ENCODE data around the gene RUFY3.
"Not testable (repeated sequence)": the region's sequence is repeated elsewhere in the genome, so short reads cannot be mapped to it uniquely, and the experiment has no call there.

The RUFY3 gene

GRCh38 chr4:70739496-70740337 is 18.0 kb downstream of the RUFY3 start:
- DNase-seq = no peak

- no peak for DNase-seq
These were observed 20.3 kb downstream of the RUFY3 start for GRCh38 chr4:70741867-70742658.

DNA sequence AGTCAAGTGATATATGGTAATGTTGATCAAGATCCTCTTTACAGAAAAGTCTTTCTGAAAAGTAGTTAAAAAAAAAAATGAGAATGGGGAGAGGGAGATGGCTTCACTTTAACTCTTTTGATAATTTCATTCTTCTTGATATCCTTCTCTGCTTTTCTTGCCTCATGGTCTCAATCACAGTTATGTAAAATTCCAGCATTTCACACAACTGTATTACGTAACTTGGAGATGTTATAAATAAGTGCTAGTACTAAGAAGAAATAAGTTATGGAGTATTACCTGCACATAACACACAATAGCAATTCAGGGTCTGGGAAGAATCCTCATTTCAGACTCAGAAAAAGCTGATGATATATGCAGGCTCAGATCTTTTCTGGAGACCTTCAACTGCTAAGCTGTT is 22.0 kb downstream of the RUFY3 start:
- DNase-seq = no peak

- no peak for DNase-seq
These were observed 24.5 kb downstream of the RUFY3 start for GRCh38 chr4:70746179-70746839.

DNA sequence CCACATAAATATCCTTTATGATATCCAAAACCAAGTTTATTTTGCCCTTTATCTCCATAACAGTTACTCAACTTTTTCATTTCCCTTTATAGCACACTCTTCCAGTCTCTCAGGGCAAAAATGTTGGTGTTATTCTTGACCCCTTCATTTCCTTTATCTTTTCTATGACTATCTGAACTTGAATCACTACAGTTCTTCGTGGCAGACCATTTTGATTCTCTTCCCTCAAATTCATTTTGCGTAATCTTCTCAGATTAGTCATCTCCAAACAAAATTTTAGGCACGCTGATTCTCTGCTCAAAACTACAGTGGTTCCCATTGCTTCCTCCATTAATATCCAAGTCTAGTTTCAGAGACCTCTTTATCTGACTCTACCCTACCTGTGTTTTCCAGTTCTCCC is 26.1 kb downstream of the RUFY3 start:
- DNase-seq = no peak

DNA sequence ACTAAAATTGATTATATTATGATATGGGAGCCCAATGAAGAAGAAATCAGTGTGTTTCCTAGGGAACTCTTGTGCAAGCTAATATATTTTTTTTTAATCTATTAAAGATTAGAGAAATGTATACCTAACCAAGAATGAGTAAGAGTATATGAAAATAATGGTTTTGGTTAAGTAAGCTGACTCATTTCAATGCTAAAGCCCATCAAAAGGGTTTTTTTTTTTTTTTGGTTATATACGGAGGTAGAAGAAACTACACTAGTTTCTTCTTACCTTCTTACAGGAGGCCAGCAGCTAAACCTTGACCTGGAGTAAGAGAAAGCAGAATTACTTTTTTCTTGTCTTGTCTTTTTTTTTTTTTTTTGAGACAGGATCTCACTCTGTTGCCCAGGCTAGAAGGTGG is 27.5 kb downstream of the RUFY3 start:
- DNase-seq = no peak

- no peak for DNase-seq
These were observed 30.5 kb downstream of the RUFY3 start for GRCh38 chr4:70752236-70752635.

- no peak for DNase-seq
These were observed 31.9 kb downstream of the RUFY3 start for GRCh38 chr4:70753630-70754029.

DNA sequence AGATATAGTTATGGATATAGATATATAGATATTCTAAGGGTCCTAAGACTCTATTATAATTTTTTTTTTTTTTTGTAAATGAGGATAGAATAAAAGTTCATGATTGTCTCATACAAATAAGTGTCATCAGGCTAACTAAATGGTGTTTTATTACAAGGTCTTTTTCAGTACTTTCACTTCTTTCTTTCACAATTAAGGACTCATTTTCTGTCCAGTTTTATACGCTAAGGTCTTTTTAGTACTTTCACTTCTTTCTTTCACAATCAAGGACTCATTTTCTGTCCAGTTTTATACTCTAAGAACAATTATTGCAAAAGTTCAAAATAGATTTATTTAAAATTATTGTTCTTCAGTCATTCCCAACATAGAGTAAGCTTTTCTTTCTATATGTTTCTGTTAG is 32.7 kb downstream of the RUFY3 start:
- DNase-seq = no peak

DNA sequence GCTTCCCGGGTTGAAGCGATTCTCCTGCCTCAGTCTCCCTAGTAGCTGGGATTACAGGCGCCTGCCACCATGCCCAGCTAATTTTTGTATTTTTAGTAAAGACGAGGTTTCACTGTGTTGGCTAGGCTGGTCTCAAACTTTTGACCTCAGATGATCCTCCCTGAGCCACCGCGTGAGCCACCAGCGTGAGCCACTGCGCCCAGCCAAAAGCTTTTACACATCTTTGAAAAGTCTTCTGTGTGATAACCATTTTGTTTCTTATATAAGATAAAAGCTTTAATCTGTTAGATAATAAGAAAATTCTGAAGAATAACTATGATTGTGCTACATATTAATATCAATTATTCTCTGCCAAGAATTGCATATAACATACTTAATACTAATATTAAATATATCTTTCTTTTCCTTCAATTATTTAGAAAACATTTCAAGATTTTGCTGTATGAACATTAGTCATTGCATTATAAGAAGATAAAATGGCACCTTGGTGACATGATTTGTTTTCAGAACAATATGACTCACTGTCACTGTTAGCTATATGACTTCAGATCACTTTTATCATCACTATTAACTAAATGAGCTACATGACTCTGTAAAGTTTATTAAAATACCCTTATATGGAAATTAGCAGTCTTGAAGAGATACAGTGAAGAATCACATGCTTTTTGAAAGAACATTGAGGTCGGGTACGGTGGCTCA is 33.4 kb downstream of the RUFY3 start:
- no peak for DNase-seq

DNA sequence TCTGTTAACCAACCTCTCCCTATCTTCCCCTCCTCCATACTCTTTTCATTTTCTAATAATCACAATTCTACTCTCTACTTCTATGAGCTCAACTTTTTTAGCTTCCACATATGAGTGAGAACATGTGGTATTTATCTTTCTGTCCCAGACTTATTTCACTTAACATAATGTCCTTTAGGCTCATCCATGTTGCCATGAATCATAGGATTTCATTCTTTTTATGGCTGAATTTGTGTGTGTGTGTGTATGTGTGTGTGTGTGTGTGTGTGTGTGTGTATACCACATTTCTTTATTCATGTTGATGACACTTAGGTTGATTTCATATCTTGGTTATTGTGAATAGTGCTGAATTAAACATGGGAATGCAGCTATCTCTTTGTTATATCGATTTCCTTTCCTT is 37.4 kb downstream of the RUFY3 start:
- DNase-seq = no peak

- no peak for DNase-seq
These were observed 37.9 kb downstream of the RUFY3 start for GRCh38 chr4:70759627-70760026.

DNA sequence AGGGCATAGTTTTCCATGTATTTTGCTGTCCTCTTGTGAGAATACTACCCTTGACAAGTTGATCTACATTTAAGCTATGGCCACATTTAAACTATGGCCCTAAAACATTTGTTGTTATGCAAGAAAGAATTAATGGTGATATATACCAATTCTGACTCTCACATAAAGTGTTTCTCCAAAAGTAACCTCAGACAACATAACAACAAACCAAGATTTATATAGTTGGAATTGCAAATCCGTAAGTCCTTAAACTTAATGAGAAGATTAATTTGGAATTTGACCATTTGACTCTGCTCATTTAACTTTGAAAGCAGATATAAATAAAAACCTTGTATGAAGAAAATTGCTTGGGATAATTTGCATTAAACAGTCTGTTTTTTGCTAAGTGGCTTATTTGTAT is 38.9 kb downstream of the RUFY3 start:
- no peak for DNase-seq

GRCh38 chr4:70761276-70761816 is 39.6 kb downstream of the RUFY3 start:
- DNase-seq = no peak

- DNase-seq = no peak
These were observed 43.6 kb downstream of the RUFY3 start for GRCh38 chr4:70765368-70765767.

GRCh38 chr4:70768301-70768948 is 46.7 kb downstream of the RUFY3 start:
- DNase-seq = no peak

DNA sequence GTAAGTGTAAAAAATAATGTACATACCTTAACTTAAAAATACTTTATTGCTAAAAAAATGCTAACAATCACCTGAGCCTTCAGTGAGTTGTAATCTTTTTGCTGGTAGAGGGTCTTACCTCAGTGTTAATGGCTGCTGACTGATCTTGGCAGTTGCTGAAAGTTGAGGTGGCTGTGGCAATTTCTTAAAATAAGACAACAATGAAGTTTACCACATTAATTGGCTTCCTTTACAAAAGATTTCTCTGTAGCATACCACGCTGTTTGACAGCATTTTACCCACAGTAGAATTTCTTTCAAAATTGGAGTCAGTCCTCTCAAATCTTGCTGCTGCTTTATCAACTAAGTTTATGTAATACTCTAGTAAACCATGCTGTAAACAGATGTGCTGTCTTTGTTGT is 47.6 kb downstream of the RUFY3 start:
- not testable (repeated sequence) for DNase-seq

DNA sequence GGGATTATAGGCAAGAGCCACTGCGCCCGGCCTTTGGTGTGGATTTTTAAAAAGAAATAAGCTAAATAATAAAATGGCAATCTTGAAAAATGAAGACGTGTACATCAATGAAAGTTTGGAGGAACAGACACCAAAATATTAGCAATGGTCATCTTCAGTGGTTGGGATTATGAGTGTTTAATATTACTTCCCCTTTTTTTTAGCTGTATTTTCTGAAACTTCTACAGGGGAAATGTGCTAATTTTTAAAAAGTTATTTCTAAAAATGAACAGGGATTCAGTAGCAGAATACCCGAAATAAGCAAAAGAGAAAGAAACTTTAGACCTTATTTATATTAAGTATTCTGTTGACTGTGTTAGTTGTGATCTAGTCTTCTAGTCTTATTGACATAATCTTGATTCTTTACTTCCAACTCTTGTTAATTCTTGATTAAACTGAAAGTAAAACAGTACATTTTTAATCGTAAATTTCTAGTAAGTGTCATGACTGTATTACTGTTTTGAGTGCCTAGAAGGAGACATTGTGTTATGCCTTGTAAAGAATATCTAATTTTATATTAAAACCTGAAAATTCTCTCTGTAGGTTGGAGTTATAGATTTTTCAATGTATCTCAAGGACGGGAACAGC is 51.3 kb downstream of the RUFY3 start:
- DNase-seq = no peak

DNA sequence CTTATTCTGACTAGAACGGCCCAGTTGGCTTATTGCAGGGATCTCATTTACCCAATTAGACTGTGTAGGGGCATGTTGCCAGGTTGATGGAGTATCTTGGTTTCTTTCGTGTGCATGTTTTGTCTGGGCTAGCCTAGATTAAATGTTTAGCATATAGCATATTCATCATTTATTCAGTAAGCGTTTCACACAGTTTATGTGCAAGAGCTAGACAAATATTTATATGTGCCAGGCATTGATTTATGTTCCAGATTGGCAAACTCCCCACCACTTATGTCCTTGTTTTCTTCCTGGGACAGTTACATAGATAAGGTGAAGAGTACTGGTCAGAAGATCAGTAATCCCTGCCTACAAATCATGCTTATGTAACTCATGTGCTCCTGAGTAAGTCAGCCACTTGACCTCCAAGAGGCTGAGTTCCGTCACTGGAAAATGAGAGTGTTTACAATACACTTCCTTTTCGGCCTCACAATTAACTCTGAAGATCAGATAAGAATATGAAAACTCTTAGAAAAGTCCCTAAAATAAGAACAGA is 57.2 kb downstream of the RUFY3 start:
- DNase-seq = no peak

DNA sequence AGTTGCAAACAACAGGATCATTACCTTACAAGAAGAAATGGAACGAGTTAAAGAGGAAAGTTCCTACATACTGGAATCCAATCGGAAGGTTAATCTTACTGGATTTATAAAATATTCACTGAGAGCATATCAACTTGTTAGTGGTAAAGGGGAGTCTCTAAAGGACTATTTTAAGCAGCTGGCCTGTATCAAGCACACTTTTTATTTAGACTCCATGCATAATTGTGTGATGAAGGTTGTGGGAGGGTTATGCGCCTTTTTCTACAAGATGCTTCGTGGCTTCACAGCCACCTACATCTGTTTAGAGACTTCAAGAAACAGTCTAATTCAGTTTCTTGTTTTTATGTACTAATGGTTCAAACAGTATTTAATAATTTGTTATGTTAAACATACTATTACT is 61.3 kb downstream of the RUFY3 start:
- DNase-seq = no peak

- DNase-seq = no peak
These were observed 65.7 kb downstream of the RUFY3 start for GRCh38 chr4:70787496-70787895.
